CD4-positive, alpha-beta memory T cell (primary cell): ENCODE measurements around the gene THOP1. TPM values are rescaled to one million over a fixed set of nuclear protein-coding genes. Genes with fewer than 3 reads are reported as not detected.

Experiments used
- CTCF ChIA-PET: fragments of 350-600 bp; sonication (Branson Sonifier 250); formaldehyde crosslinking; loops from one replicate; lab custom pipeline; 2021; ENCODE audit warnings: inconsistent platforms; ENCODE audit not compliant: partially characterized antibody; lab: Charles Lee
- POLR2A ChIA-PET: fragments of 350-600 bp; sonication (Branson Sonifier 250); formaldehyde crosslinking; loops from one replicate; lab custom pipeline; 2021; ENCODE audit not compliant: partially characterized antibody; lab: Charles Lee
- DNase-seq, 5 donors: peaks; one replicate each; pipeline versions ENCODE4 v3.0.0 to v3.0.0-alpha.2; 2020 to 2022; ENCODE audit warnings: mixed read lengths in 1 of 5
- H3K27ac ChIP-seq: one replicate; pipeline ENCODE4 v1.7.0; 2013; ENCODE audit warnings: low read depth, low read length
- H3K27me3 ChIP-seq: 2 replicates; pipeline ENCODE4 v1.7.0; 2013; ENCODE audit warnings: mild to moderate bottlenecking, low read length, moderate library complexity; ENCODE audit not compliant: insufficient read depth
- H3K36me3 ChIP-seq: 2 replicates; pipeline ENCODE4 v1.7.0; 2013; ENCODE audit warnings: mild to moderate bottlenecking, low read length, moderate library complexity; ENCODE audit not compliant: insufficient read depth
- H3K4me1 ChIP-seq: 2 replicates; pipeline ENCODE4 v1.7.0; 2013; ENCODE audit warnings: mild to moderate bottlenecking, low read length, moderate library complexity; ENCODE audit not compliant: insufficient read depth
- H3K4me3 ChIP-seq, 2 donors: one replicate each; pipeline ENCODE4 v1.7.0; 2013; ENCODE audit warnings: low read length in 2 of 2, mild to moderate bottlenecking in 1 of 2
- H3K9me3 ChIP-seq, 2 donors: one replicate each; pipeline ENCODE4 v1.7.0; 2013; ENCODE audit warnings: low read length in 2 of 2, control low read depth in 1 of 2; ENCODE audit not compliant: control insufficient read depth in 1 of 2
- H3K27ac Mint-ChIP-seq, 7 donors: one replicate each; pipeline ENCODE4 v1.8.0; 2020 to 2021; ENCODE audit warnings: mixed read lengths in 7 of 7, mild to moderate bottlenecking in 6 of 7, inconsistent platforms in 3 of 7, moderate library complexity in 3 of 7
- H3K27me3 Mint-ChIP-seq, 2 donors: one replicate each; pipeline ENCODE4 v1.8.0; 2020 to 2021; ENCODE audit warnings: mixed read lengths in 2 of 2
- H3K36me3 Mint-ChIP-seq, 2 donors: one replicate each; pipeline ENCODE4 v1.8.0; 2020 to 2021; ENCODE audit warnings: mixed read lengths in 2 of 2, inconsistent platforms in 1 of 2, mild to moderate bottlenecking in 1 of 2
- H3K4me1 Mint-ChIP-seq, 4 donors: one replicate each; pipeline ENCODE4 v1.8.0; 2020 to 2021; ENCODE audit warnings: mixed read lengths in 4 of 4, mild to moderate bottlenecking in 1 of 4
- H3K4me3 Mint-ChIP-seq, 8 donors: one replicate each; pipeline ENCODE4 v1.8.0; 2020 to 2021; ENCODE audit warnings: mixed read lengths in 8 of 8, mild to moderate bottlenecking in 7 of 8, moderate library complexity in 6 of 8, inconsistent platforms in 3 of 8
- H3K9me3 Mint-ChIP-seq, 8 donors: one replicate each; pipeline ENCODE4 v1.8.0; 2020 to 2021; ENCODE audit warnings: mixed read lengths in 8 of 8, mild to moderate bottlenecking in 5 of 8, inconsistent platforms in 3 of 8, moderate library complexity in 1 of 8
- intact Hi-C: fragments of 100-400 bp; cut with micrococcal nuclease; formaldehyde crosslinking; loops from one replicate; pipeline ENCODE4 v1.15.1; 2023
- polyA plus RNA-seq, 2 donors: library from polyadenylated mRNA; unstranded; fragments of 300-500 nt; fragmentation: Illumina TruSeq; gene quantifications; one replicate each; pipeline ENCODE4 v1.2.3, GENCODE V29; 2021
- total RNA-seq, 2 experiments: library from RNA; stranded (reverse); gene quantifications; one replicate each; pipeline ENCODE4 v1.2.3, GENCODE V29; 2021

Gene THOP1
- total and polyA plus RNA-seq, 4 experiments from 2014 or later = 21.6 to 31.9 (median 25.8) TPM

- no peak overlapping the region for H3K27ac ChIP-seq
- H3K36me3 ChIP-seq = peaks cover 14% of the 10 kb centered on the region
- peaks cover 30 to 49% of the 10 kb centered on the region in 2 donors for H3K36me3 Mint-ChIP-seq
- H3K9me3 ChIP-seq = peaks cover 2 to 7% of the 10 kb centered on the region in 2 donors
- H3K4me1 ChIP-seq = peaks cover 16% of the 10 kb centered on the region
- H3K27me3 Mint-ChIP-seq = no peaks in the 10 kb centered on the region
- ChIA-PET POLR2A (no interaction called here), CTCF (interaction anchor here (0.9 kb wide), 1 partner anchor 199 kb away, joined by 3 read pairs; no protein-coding TSS in a partner anchor)
- intact Hi-C loops = no loop called here
- DNase-seq = no peak
- H3K9me3 Mint-ChIP-seq = peaks cover 0 to 29% (median 25%) of the 10 kb centered on the region in 8 donors
- H3K4me3 ChIP-seq = no peak overlapping the region
- no peak overlapping the region for H3K27ac Mint-ChIP-seq
- peaks cover 13 to 40% (median 23%) of the 10 kb centered on the region in 4 donors for H3K4me1 Mint-ChIP-seq
- no peak overlapping the region for H3K4me3 Mint-ChIP-seq
- H3K27me3 ChIP-seq = no peaks in the 10 kb centered on the region
These were observed 62.2 kb downstream of the THOP1 start for GRCh38 chr19:2847507-2847906.

GRCh38 chr19:2848616-2849015, 63.3 kb downstream of the THOP1 start:
- Mint-ChIP-seq H3K4me1 (peaks cover 11 to 30% (median 18%) of the 10 kb centered on the region in 4 donors), H3K27ac (no peak overlapping the region), H3K9me3 (peaks cover 0 to 40% (median 35%) of the 10 kb centered on the region in 8 donors), H3K36me3 (peaks cover 41 to 60% of the 10 kb centered on the region in 2 donors), H3K4me3 (no peak overlapping the region), H3K27me3 (no peaks in the 10 kb centered on the region)
- Histone ChIP-seq H3K9me3 (peaks cover 8 to 18% of the 10 kb centered on the region in 2 donors), H3K36me3 (peaks cover 22% of the 10 kb centered on the region), H3K27ac (no peak overlapping the region), H3K4me1 (peaks cover 12% of the 10 kb centered on the region), H3K4me3 (no peak overlapping the region), H3K27me3 (no peaks in the 10 kb centered on the region)
- ChIA-PET CTCF (no interaction called here), POLR2A (no interaction called here)
- intact Hi-C loops = no loop called here
- no peak for DNase-seq

GRCh38 chr19:2850256-2850925, 65.1 kb downstream of the THOP1 start:
- Histone ChIP-seq H3K9me3 (peaks cover 8 to 28% of the 10 kb centered on the region in 2 donors), H3K27me3 (no peaks in the 10 kb centered on the region), H3K4me1 (peaks cover 12% of the 10 kb centered on the region), H3K36me3 (peaks cover 22% of the 10 kb centered on the region), H3K4me3 (no peak overlapping the region), H3K27ac (no peak overlapping the region)
- Mint-ChIP-seq H3K9me3 (peaks cover 3 to 53% (median 45%) of the 10 kb centered on the region in 8 donors), H3K36me3 (peaks cover 55 to 70% of the 10 kb centered on the region in 2 donors), H3K27me3 (no peaks in the 10 kb centered on the region), H3K4me3 (peak overlapping the region in 7 of 8 donors; percentile 52 to 83 (median 57)), H3K27ac (peak overlapping the region; percentile 19 to 69 (median 35)), H3K4me1 (peaks cover 12 to 34% (median 20%) of the 10 kb centered on the region in 4 donors)
- ChIA-PET CTCF (interaction anchor here (1.0 kb wide), 2 partner anchors 9 to 37 kb away, joined by 3 to 4 read pairs; partner anchors contain the start of gene ZNF555), POLR2A (no interaction called here)
- DNase-seq = no peak
- intact Hi-C loops = no loop called here

GRCh38 chr19:2852598-2852997, 67.3 kb downstream of the THOP1 start:
- DNase-seq = no peak
- Histone ChIP-seq H3K36me3 (peaks cover 22% of the 10 kb centered on the region), H3K27me3 (no peaks in the 10 kb centered on the region), H3K27ac (no peak overlapping the region), H3K4me1 (peaks cover 33% of the 10 kb centered on the region), H3K9me3 (peaks cover 8 to 28% of the 10 kb centered on the region in 2 donors), H3K4me3 (no peak overlapping the region)
- peaks cover 3 to 61% (median 44%) of the 10 kb centered on the region in 8 donors for H3K9me3 Mint-ChIP-seq
- no peak overlapping the region for H3K27ac Mint-ChIP-seq
- intact Hi-C loops = no loop called here
- H3K36me3 Mint-ChIP-seq = peaks cover 52 to 55% of the 10 kb centered on the region in 2 donors
- POLR2A ChIA-PET = no interaction called here
- H3K4me1 Mint-ChIP-seq = peaks cover 20 to 41% (median 29%) of the 10 kb centered on the region in 4 donors
- CTCF ChIA-PET = no interaction called here
- H3K27me3 Mint-ChIP-seq = no peaks in the 10 kb centered on the region
- peak overlapping the region in 1 of 8 donors; percentile 17 for H3K4me3 Mint-ChIP-seq

- Histone ChIP-seq H3K27me3 (no peaks in the 10 kb centered on the region), H3K9me3 (peaks cover 8 to 28% of the 10 kb centered on the region in 2 donors), H3K4me3 (no peak overlapping the region), H3K27ac (no peak overlapping the region), H3K36me3 (peaks cover 22% of the 10 kb centered on the region), H3K4me1 (peaks cover 37% of the 10 kb centered on the region)
- DNase-seq = no peak
- intact Hi-C loops = no loop called here
- CTCF ChIA-PET = interaction anchor here (1.5 kb wide), 1 partner anchor 12 kb away, joined by 6 read pairs; the partner anchor contains the start of gene ZNF555
- POLR2A ChIA-PET = no interaction called here
- no peak overlapping the region for H3K4me3 Mint-ChIP-seq
- H3K27me3 Mint-ChIP-seq = no peaks in the 10 kb centered on the region
- peaks cover 3 to 61% (median 44%) of the 10 kb centered on the region in 8 donors for H3K9me3 Mint-ChIP-seq
- H3K36me3 Mint-ChIP-seq = peaks cover 52 to 53% of the 10 kb centered on the region in 2 donors
- H3K27ac Mint-ChIP-seq = no peak overlapping the region
- H3K4me1 Mint-ChIP-seq = peaks cover 20 to 41% (median 29%) of the 10 kb centered on the region in 4 donors
These were observed 67.8 kb downstream of the THOP1 start for GRCh38 chr19:2853015-2853606.

- peak overlapping the region in 1 of 7 donors; percentile 12 for H3K27ac Mint-ChIP-seq
- intact Hi-C loops = no loop called here
- no peaks in the 10 kb centered on the region for H3K27me3 Mint-ChIP-seq
- peaks cover 19 to 43% (median 31%) of the 10 kb centered on the region in 4 donors for H3K4me1 Mint-ChIP-seq
- Histone ChIP-seq H3K36me3 (peaks cover 22% of the 10 kb centered on the region), H3K4me1 (peaks cover 34% of the 10 kb centered on the region), H3K4me3 (no peak overlapping the region), H3K9me3 (peaks cover 8 to 28% of the 10 kb centered on the region in 2 donors), H3K27ac (no peak overlapping the region), H3K27me3 (no peaks in the 10 kb centered on the region)
- H3K4me3 Mint-ChIP-seq = no peak overlapping the region
- DNase-seq = no peak
- ChIA-PET CTCF (no interaction called here), POLR2A (no interaction called here)
- H3K36me3 Mint-ChIP-seq = peaks cover 50 to 52% of the 10 kb centered on the region in 2 donors
- H3K9me3 Mint-ChIP-seq = peaks cover 3 to 63% (median 47%) of the 10 kb centered on the region in 8 donors
These were observed 69.5 kb downstream of the THOP1 start for GRCh38 chr19:2854849-2855248.
